Small intestine (tissue), 7 donors: ENCODE measurements around the gene SPNS3. TPM values are rescaled to one million over a fixed set of nuclear protein-coding genes. Genes with fewer than 3 reads are reported as not detected.

Experiments
- DNase-seq, 2 donors: peaks; one replicate each; pipeline versions ENCODE4 v3.0.0 to v3.0.0-alpha.2; 2013
- FAIRE-seq: peaks from 2 replicates; lab custom pipeline; 2012; peaks lifted over from hg19 to GRCh38; lab: Jason Lieb, UNC
- H3K27ac ChIP-seq, 3 donors: one replicate each; pipeline ENCODE4 v1.5.1; 2013; ENCODE audit warnings: low read length in 2 of 3, mild to moderate bottlenecking in 2 of 3, control low read depth in 1 of 3, inconsistent platforms in 1 of 3, low read depth in 1 of 3, moderate library complexity in 1 of 3
- H3K27me3 ChIP-seq, 3 donors: one replicate each; pipeline ENCODE4 v1.6.1; 2013; ENCODE audit warnings: low read length in 3 of 3, inconsistent platforms in 1 of 3; ENCODE audit not compliant: control insufficient read depth in 3 of 3, insufficient read depth in 3 of 3
- H3K36me3 ChIP-seq, 3 donors: one replicate each; pipeline ENCODE4 v1.6.1; 2013; ENCODE audit warnings: low read length in 3 of 3, inconsistent platforms in 1 of 3, low read depth in 1 of 3, mild to moderate bottlenecking in 1 of 3, moderate library complexity in 1 of 3; ENCODE audit not compliant: control insufficient read depth in 3 of 3, insufficient read depth in 2 of 3
- H3K4me1 ChIP-seq, 3 donors: one replicate each; pipeline ENCODE4 v1.6.1; 2013; ENCODE audit warnings: low read length in 2 of 3, inconsistent platforms in 1 of 3, low read depth in 1 of 3, mild to moderate bottlenecking in 1 of 3, moderate library complexity in 1 of 3; ENCODE audit not compliant: control insufficient read depth in 3 of 3, insufficient read depth in 2 of 3
- H3K4me3 ChIP-seq, 3 donors: one replicate each; pipeline ENCODE4 v1.5.1; 2013; ENCODE audit warnings: low read length in 3 of 3, control low read depth in 1 of 3, inconsistent platforms in 1 of 3, low read depth in 1 of 3, mild to moderate bottlenecking in 1 of 3, moderate library complexity in 1 of 3
- H3K9me3 ChIP-seq, 2 donors: one replicate each; pipeline ENCODE4 v1.6.1; 2013; ENCODE audit warnings: low read depth in 1 of 2, low read length in 1 of 2; ENCODE audit not compliant: control insufficient read depth in 2 of 2, insufficient read depth in 1 of 2
- WGBS, 3 donors: extraction: QIAGEN DNeasy Blood & Tissue Kit; methylation state at CpG; one replicate each; pipeline ENCODE4 v1.1.7; 2013; 5-methylcytosine and 5-hydroxymethylcytosine counted together
- polyA plus RNA-seq, 4 donors: library from polyadenylated mRNA; stranded (reverse) in 3 of 4; unstranded in 1 of 4; fragments of 200-250 nt in 3 of 4; fragments of 120-200 nt in 1 of 4; gene quantifications; one replicate each; pipeline versions ENCODE4 v1.2.1 to v1.2.3, GENCODE V29; 2013
- donor health status: healthy with polysubstance abuse.
- donor health status: control.
- donor health status: control.
- donor health status: Bipolar disorder and iron deficiency.
- donor health status: healthy.

Gene SPNS3
- polyA plus RNA-seq, 4 donors = 0.45 to 8.1 (median 2.4) TPM

GRCh38 chr17:4417129-4417667, 16.5 kb upstream of the SPNS3 start:
- H3K27me3 ChIP-seq = no peaks in the 10 kb centered on the region
- no peak overlapping the region for H3K4me3 ChIP-seq
- H3K36me3 ChIP-seq = no peaks in the 10 kb centered on the region
- FAIRE-seq (no peak), DNase-seq (no peak)
- no peaks in the 10 kb centered on the region for H3K9me3 ChIP-seq
- WGBS, 3 donors = 79 to 91% (median 83%) methylated on average over 2 of the region's 2 CpGs
- H3K4me1 ChIP-seq = peaks cover 0 to 3% (median 0%) of the 10 kb centered on the region in 3 donors
- no peak overlapping the region for H3K27ac ChIP-seq

- H3K27me3 ChIP-seq = no peaks in the 10 kb centered on the region
- FAIRE-seq (no peak), DNase-seq (peak; percentile 84 to 86)
- no peaks in the 10 kb centered on the region for H3K36me3 ChIP-seq
- 1 to 3% (median 2%) methylated on average over 7 of the region's 7 CpGs for WGBS, 3 donors
- peaks cover 0 to 4% of the 10 kb centered on the region in 2 donors for H3K9me3 ChIP-seq
- no peak overlapping the region for H3K4me3 ChIP-seq
- H3K4me1 ChIP-seq = peaks cover 0 to 3% (median 0%) of the 10 kb centered on the region in 3 donors
- H3K27ac ChIP-seq = no peak overlapping the region
Measured at GRCh38 chr17:4420692-4421131, 13.0 kb upstream of the SPNS3 start.

- no peaks in the 10 kb centered on the region for H3K36me3 ChIP-seq
- FAIRE-seq = no peak
- WGBS, 3 donors = 72 to 91% (median 82%) methylated on average over 5 to 6 of the region's 6 CpGs
Measured at GRCh38 chr17:4422864-4423263, 10.9 kb upstream of the SPNS3 start.

GRCh38 chr17:4425398-4425797, 8.3 kb upstream of the SPNS3 start:
- DNase-seq (no peak), FAIRE-seq (no peak)
- Histone ChIP-seq H3K9me3 (peaks cover 0 to 4% of the 10 kb centered on the region in 2 donors), H3K36me3 (no peaks in the 10 kb centered on the region), H3K4me1 (peaks cover 0 to 6% (median 0%) of the 10 kb centered on the region in 3 donors), H3K27me3 (no peaks in the 10 kb centered on the region), H3K27ac (no peak overlapping the region), H3K4me3 (no peak overlapping the region)
- 77 to 84% (median 78%) methylated on average over 10 of the region's 10 CpGs for WGBS, 3 donors

More at GRCh38 chr17:4422864-4423263, 10.9 kb upstream of the SPNS3 start:
- Histone ChIP-seq H3K27ac (no peak overlapping the region), H3K9me3 (peaks cover 0 to 4% of the 10 kb centered on the region in 2 donors), H3K27me3 (no peaks in the 10 kb centered on the region), H3K4me1 (peaks cover 0 to 6% (median 0%) of the 10 kb centered on the region in 3 donors), H3K4me3 (no peak overlapping the region)
- no peak for DNase-seq

GRCh38 chr17:4426499-4427208, 7.1 kb upstream of the SPNS3 start:
- no peaks in the 10 kb centered on the region for H3K36me3 ChIP-seq
- DNase-seq (no peak), FAIRE-seq (no peak)
- WGBS, 3 donors = 61 to 69% (median 67%) methylated on average over 10 of the region's 10 CpGs
- no peak overlapping the region for H3K27ac ChIP-seq
- H3K4me1 ChIP-seq = peaks cover 0 to 3% (median 0%) of the 10 kb centered on the region in 3 donors
- H3K4me3 ChIP-seq = no peak overlapping the region
- peaks cover 0 to 4% of the 10 kb centered on the region in 2 donors for H3K9me3 ChIP-seq
- H3K27me3 ChIP-seq = no peaks in the 10 kb centered on the region

- Histone ChIP-seq H3K27ac (no peak overlapping the region), H3K36me3 (no peaks in the 10 kb centered on the region), H3K4me3 (no peak overlapping the region), H3K9me3 (peaks cover 0 to 1% of the 10 kb centered on the region in 2 donors), H3K27me3 (no peaks in the 10 kb centered on the region), H3K4me1 (peaks cover 0 to 3% (median 0%) of the 10 kb centered on the region in 3 donors)
- no peak for FAIRE-seq
- 83 to 98% (median 85%) methylated on average over 11 of the region's 11 CpGs for WGBS, 3 donors
- no peak for DNase-seq
Measured at GRCh38 chr17:4427505-4427904, 6.2 kb upstream of the SPNS3 start.

- 79 to 88% (median 82%) methylated on average over 4 of the region's 4 CpGs for WGBS, 3 donors
- peaks cover 0 to 2% (median 0%) of the 10 kb centered on the region in 3 donors for H3K4me1 ChIP-seq
- no peaks in the 10 kb centered on the region for H3K27me3 ChIP-seq
- no peak for DNase-seq
- no peak overlapping the region for H3K4me3 ChIP-seq
- H3K36me3 ChIP-seq = no peaks in the 10 kb centered on the region
- FAIRE-seq = no peak
- H3K27ac ChIP-seq = peak overlapping the region in 1 of 3 donors; percentile 2
- H3K9me3 ChIP-seq = no peaks in the 10 kb centered on the region
Measured at GRCh38 chr17:4436381-4436780, 2.6 kb downstream of the SPNS3 start.

GRCh38 chr17:4436846-4437245, 3.1 kb downstream of the SPNS3 start:
- H3K36me3 ChIP-seq = no peaks in the 10 kb centered on the region
- WGBS, 3 donors = 71 to 81% (median 80%) methylated on average over 7 of the region's 7 CpGs
- no peaks in the 10 kb centered on the region for H3K9me3 ChIP-seq
- no peaks in the 10 kb centered on the region for H3K27me3 ChIP-seq
- peak overlapping the region in 1 of 3 donors; percentile 2 for H3K27ac ChIP-seq
- no peak for DNase-seq
- no peak for FAIRE-seq
- H3K4me3 ChIP-seq = no peak overlapping the region
- H3K4me1 ChIP-seq = peaks cover 0 to 2% (median 0%) of the 10 kb centered on the region in 3 donors
